Inflammatory macrophage treated with lipopolysaccharide for 4 hours (primary cell): Measurements from ENCODE around the gene DALRD3.
A peak's percentile ranks its signal among the peaks of the same experiment; 100 is the strongest.

Experiments
- DNase-seq: peaks from one replicate; pipeline ENCODE4 v3.0.0-alpha.2; 2020

DALRD3 gene, protein sequence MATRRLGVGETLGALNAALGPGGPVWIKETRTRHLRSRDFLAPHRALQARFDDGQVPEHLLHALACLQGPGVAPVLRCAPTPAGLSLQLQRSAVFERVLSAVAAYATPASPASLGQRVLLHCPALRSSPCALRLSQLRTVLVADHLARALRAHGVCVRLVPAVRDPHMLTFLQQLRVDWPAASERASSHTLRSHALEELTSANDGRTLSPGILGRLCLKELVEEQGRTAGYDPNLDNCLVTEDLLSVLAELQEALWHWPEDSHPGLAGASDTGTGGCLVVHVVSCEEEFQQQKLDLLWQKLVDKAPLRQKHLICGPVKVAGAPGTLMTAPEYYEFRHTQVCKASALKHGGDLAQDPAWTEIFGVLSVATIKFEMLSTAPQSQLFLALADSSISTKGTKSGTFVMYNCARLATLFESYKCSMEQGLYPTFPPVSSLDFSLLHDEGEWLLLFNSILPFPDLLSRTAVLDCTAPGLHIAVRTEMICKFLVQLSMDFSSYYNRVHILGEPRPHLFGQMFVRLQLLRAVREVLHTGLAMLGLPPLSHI

DNA sequence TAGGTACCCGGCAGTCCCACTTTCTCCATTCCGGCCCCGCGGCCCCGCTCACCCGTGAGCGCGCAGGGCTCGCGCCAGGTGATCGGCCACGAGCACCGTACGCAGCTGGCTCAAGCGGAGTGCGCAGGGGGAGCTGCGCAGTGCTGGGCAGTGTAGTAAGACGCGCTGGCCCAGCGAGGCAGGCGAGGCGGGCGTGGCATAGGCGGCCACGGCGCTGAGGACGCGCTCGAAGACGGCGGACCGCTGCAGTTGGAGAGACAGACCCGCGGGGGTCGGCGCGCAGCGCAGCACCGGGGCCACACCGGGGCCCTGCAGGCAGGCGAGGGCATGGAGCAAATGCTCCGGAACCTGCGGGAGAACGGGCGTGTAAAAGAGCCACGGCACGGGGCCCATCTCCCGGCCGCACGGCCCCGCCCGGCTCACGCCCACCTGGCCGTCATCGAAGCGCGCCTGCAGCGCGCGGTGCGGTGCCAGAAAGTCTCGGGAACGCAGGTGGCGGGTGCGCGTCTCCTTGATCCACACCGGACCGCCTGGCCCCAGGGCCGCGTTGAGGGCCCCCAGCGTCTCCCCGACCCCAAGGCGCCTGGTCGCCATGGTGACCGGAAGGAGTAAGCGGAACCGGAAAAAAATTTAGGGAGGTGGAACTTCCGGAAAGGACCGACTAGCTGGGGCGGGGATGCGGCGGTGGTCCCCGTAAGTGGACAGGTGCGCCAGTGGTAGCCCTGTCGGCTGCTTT lies at the start of gene DALRD3:
Gene DALRD3, minus strand, starts transcription at position 610 of the 736 bp plus-strand sequence. Its CDS starts 16 bp downstream, at position 594.
- DNase-seq: peak; percentile 54

DNA sequence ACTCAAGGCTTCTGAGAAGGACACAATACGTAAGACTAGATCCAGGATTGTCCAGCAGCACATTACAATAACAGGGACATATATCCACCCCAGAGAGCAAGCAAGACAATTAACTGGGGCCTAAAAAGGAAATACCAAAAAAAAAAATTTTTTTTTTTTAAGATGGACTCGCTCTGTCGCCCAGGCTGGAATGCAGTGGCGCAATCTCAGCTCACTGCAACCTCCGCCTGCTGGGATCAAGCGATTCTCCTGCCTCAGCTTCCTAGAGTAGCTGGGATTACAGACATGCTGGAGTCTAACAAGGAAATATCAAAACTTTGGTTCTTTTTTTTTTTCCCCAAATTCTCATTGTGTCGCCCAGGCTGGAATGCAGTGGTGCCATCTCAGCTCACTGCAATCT lies 39.6 kb upstream of the DALRD3 start:
- DNase-seq: no peak

DNA sequence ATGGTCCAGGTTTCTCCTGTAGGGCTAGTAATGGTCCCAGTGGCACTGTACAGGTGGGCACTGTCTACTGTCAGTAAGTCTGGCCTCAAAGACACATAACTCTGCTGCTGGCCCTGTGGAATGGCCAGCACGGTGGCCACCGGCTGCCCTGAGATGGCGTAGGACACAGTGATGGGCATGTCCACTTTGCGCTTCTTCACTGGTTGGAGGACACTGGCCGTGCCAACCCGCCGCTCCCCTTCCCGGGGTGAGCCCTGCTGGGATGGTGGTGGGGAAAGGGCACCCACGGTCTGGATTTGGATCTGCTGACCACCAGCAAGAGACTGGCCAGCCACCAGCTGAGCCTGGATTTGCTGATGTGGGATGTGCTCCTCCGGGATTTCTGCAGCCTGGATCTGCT lies 38.9 kb upstream of the DALRD3 start:
- DNase-seq: no peak

DNA sequence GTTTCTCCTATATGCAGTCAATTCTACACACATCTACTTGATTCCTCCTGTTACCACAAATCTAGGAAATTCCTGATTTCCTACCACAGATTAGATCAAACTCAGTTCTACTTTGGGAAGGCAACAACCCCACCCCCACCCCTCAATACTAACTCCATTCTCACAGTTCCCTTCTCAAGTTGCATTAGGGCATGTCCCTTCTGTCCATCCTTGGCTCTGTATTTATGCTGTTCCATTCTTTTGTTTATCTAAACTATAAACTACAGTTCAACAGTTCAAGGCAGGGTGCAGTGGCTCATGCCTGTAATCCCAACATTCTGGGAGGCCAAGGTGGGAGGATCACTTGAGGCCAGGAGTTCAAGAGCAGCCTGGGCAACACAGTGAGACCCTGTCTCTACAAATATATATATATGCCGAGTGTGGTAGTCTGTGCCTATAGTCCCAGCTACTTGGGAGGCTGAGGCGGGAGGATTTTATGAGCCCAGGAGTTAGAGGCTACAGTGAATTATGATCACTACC lies 36.0 kb upstream of the DALRD3 start:
- DNase-seq: no peak

DNA sequence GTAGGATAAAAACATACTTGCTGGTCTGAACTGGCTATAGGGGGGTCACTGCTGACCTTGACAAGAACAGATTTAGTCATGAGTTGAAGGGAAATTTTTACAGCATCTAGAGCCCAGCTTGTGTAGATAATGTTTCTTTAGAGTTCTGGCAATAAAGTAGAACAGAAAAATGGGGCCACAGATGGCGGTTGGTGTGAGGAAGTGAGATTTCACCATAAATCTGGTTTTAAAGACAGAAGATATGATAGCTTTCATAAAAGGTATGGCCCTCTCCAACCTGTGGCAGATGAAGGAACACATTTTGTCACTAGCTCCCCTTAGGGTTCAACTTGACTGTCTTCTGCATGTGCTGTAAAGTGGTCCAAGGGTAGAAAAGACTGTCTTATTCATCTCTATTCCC lies 35.2 kb upstream of the DALRD3 start:
- no peak for DNase-seq

DNA sequence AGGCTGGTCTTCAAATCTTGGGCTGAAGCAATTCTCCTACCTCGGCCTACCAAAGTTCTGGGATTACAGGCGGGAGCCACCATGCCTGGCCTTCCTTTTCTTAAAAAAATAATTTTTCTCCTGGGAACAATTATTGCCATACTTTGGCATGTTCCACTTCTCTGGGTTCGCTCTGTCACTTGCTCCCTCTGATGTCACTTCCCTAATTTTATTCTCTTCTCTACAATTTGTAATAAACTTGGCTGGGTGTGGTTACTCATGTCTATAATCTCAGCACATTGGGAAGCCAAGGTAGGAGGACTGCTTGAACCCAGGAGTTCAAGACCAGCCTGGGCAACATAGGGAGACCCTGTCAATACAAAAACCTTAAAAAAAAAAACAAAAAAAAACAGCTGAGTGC lies 16.9 kb upstream of the DALRD3 start:
- DNase-seq: peak; percentile 83

DNA sequence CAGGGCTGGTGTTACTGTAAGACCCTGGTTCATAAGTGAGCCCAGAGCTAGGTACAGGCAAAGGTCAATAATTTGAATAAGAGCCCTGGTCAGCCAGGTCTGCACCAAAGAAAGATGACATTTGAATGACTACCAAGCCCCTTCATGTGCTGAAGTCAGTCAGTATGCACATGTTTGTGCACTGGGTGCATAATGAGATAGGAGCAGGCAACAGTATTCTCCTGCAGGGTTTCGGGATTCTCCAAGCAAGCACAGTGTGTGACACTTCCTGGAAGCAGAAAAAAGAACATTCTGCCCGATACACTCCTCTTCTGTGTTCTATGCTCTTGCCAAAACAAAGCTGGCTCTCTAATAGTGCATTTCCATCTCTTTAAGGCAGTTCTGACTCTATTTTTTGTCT lies 16.3 kb upstream of the DALRD3 start:
- no peak for DNase-seq

DNA sequence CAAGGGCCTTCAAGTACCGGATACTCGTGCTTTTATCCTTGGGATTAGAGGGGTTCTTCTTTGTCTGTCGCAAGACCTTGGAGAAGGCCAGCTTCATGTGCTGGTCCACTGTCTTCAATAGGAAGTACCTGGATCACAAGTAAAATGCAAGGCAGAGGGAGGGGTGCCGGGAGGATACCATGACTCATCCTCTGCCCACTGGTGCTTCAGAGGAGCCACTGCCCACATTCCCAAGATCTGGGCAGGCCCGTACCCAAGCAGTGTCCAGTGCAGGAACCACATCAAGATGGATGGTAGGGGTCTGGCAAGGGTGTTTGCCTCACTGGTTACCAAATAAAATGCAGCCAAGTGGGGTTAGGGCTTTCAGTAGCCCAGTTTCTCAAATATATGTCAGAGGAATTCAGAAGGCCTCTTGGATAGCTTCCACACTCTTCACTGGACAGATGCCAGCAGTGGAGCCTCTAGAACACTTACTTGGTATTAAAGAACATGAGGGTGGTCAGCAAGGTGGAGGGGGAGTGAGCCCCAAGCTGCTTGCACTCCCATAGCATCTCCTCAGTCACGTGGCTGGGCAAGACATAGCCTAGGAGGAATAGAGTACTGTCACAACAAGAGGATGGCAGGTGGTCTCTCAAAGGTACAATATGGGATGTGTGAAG lies 14.4 kb upstream of the DALRD3 start:
- no peak for DNase-seq

DNA sequence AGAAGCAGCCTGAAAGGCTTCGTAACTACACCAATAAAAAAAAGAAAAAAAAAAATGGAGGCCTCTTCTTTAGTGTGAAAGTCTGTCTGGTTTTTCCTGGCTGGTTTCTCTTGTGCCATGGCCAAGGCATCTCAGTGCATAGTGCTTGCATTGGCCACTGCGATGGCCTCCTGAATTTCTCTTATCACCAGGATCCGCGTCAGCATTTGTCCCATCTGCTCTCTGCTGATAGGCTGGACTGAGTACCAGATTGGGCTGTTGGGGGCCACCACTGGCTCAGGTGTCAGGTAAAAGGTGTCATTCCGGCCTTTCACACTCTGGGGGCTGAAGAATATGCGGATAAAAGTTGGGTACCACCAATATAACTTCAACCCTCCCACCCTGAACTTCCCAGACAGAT lies 11.9 kb upstream of the DALRD3 start:
- no peak for DNase-seq

DNA sequence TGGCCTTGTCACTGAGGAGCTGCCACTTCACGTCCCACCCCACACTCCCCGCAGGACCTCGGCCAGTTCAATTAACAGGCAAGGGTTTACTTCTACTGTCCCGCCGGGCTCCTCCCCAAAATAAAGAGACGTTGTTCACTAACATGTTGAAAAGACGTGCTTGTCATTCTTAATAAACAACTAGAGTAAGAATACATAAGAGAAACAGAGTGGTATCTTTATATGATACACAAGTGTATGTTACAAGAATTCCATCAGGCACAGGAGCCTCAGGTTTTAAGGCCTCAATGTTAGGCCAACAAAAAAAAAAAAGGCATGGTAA lies 11.1 kb upstream of the DALRD3 start:
- no peak for DNase-seq

DNA sequence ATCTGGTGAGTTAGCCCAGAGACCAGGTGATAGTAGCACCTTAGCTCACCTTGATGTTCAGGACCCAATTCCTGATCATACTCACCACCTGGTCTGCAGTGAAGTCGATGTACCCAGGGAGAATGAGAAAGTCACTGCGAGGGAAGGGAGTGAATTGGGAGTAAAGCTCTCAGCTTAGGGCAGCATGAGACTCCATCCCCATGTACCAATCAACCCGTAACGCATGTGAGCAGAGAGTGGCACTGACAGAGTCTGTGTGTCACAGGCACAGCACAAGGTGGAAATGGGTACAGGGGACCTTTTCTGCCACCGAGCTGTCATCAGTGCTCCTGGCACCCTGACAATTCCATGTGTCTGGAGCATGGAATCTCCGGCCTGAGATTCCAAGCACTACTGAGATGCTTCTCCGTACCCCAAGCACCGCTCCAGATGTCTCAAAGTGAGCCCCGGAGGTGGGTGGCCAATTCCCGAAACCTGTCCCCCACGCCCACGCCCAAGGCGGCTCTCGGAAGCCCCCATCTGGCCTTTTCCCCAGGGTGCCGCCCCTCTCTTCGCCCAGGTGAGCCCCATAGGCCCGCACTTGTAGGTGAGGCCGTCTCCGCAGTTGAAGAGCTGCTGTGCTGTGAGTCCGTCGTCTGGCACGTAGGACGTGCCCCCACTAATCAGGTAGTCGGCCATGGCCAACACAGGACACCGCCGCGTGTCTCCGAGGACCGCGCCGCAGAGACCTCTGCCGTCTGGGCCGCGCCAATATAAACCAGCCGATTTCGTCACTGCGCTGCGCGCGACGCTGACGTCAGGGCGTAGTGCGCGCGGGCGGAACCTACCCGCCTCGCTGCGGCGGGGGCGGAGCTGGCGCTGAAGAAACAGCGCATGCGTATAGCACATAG lies 10.5 kb upstream of the DALRD3 start, which contains the start of gene IMPDH2:
Gene IMPDH2, minus strand, starts transcription at position 726 of the 890 bp plus-strand sequence. Its CDS starts 48 bp downstream, at position 678.
- peak; percentile 97 for DNase-seq

DNA sequence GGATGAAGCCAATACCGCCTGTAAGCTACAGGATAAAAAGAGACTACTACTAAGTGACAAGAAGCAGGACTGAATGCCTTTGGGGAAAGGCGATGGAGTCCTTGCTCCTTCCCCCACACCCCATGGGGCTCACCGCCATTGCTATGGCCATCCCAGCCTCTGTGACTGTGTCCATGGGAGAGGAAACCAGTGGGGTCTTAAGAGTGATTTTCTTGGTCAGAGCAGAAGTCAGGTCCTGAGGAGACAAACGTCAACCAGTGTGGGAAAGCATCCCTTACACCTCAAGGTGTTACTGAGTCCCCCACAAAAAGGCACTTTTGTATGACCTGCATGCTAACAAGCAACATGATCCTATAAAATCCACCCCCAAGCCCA lies 9.9 kb upstream of the DALRD3 start:
- DNase-seq: no peak

DNA sequence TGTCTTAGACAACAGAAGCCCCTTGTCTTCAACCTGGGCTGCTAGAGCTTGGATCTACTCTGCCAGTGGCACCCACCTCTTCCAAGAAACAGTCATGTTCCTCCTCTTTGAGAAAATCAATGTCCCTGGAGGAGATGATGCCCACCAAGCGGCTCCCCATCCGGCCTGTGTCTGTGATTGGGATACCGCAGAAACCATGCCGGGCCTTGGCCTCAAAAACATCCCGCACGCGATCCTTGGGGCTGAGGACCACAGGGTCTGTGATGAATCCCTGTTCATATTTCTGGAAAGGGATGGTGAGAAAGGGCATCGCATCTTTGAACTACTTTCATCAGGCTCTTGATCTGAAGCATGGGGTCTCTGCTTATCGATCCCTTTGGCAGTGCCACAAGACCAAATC lies 9.3 kb upstream of the DALRD3 start:
- no peak for DNase-seq

DNA sequence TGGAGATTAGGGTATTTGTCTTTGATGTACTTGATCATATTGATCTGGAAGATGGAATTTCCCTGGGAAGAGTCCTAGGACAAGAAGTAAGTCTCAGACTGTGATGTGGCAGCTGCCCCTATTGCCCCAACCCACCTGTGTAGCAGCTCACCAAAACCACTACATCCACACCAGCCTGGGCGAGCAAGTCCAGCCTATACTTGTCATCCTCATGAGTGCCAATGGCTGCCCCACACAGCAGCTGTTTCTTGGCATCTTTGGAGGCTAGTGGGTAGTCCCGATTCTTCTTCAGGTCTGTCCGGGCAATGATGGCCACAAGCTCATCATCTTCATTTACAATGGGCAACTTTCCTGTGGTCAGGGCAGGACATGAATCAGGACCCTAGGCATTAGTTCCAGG lies 8.2 kb upstream of the DALRD3 start:
- DNase-seq: no peak

DNA sequence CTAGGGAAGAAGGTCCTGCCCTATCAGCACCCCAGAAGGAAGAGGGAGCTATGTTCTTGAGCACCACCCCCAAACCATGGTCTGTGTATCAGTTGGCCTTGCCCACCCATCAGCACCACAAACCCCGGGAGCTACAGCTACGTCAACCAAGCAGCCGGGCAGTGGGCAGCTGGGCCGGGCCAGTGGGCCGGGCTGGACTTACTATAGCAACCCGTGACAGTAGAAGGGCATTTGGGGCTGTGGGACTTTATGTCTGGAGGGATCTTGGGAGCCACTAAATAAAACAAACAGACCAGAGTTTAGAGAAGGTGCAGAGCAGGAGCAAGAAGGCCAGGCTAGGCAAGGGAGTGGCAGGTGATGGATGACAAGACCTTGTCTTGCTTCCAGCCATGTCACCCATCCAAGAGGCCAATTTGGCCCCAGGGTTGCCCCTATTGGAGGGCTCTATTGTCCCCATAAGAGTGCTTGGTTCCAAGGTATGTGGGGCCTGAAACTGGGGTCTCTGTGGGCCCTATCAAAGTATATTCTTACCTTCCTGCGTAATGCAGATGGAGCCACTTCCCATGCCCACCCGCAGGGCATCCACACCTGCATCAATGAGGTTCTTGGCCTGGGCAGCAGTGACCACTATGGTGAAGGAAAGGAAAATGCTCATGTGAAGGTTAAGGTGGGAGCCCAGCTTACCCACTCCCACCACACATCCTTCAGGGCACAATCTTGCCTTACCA lies 7.6 kb upstream of the DALRD3 start:
- DNase-seq: no peak

DNA sequence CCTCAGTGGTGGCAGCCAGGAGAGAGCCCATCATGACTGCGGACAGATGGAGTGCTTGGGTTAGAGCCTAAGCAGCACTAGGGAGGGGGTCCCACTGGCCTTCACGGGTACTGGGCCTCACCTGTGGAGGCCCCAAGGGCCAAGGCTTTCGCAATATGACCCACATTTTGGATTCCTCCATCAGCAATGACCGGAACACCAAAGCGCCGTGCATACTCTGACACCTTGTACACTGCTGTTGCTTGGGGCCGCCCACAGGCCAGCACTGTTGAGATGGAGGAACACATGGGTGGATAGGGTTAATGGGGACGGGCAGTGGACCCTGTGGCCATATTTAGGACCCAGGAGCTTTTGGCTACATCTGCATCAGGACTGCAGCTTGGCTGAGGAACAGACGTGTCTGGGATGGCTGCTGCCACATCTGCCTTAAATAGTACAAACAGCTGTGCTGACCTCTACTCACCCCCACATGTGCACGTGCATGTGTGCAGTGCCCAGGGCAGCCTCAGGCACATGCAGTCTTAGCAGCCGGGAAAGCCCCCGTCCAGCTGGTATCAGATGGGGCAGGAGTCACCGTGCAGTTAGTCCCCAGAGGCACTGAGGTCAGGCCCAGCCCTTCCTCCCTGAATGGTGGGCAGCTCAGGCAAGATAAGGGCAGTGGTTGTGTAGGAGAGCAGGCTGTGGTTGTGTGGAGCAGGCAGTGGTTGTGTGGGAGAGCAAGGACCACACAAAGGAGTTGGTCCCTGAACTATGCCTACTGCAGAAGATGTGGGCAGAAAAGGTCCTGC lies 6.8 kb upstream of the DALRD3 start:
- no peak for DNase-seq

DNA sequence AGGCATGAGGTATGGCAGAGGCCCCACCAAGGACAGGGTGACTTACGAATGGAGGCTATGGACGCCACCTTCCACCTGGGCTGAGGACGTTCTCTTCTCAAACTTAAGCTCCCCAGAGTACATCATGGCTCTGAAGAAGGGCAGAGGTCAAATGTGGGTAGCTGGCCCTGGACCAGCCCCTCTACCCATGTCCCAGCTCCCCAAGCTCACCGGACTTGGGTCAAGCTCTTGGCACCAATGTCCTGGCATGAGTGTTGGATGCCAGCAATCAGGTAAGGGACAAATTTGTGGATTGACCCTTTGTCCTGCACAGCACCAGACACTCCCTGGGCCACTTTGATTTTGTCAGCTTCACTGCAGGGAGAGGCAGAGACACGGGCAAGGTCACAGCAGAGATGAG lies 6.1 kb upstream of the DALRD3 start:
- DNase-seq: no peak

DNA sequence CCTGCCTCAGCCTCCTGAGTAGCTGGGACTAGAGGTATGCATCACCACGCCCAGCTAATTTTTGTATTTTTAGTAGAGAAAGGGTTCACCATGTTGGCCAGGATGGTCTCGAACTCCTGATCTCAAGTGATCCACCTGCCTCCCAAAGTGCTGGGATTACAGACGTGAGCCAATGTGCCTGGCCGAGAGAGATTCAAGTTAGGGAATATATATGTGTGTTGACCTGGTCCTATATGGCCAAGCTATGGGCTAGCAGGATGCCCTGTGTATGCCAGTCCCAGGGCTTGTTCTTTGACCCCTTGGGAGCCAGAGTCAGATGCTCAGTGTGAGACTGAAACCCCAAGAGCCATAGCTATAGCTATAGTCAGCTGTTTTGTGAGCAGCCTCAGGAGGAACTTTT lies 5.4 kb upstream of the DALRD3 start:
- DNase-seq: no peak

DNA sequence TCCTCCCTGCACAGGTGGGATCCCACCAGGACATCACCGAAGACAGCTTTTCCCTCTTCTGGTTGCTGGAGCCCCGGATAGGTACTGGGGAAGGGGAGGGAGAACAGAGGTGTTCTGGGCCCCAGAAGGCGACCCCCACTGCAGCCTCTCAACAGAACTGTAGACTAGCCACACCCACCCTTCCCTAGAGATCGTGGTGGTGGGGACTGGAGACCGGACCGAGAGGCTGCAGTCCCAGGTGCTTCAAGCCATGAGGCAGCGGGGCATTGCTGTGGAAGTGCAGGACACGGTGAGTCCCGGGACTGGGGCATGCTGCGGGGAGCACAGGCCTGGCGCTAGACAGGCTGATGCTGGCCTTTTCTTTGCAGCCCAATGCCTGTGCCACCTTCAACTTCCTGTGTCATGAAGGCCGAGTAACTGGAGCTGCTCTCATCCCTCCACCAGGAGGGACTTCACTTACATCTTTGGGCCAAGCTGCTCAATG lies 4.3 kb upstream of the DALRD3 start:
- DNase-seq: no peak

DNA sequence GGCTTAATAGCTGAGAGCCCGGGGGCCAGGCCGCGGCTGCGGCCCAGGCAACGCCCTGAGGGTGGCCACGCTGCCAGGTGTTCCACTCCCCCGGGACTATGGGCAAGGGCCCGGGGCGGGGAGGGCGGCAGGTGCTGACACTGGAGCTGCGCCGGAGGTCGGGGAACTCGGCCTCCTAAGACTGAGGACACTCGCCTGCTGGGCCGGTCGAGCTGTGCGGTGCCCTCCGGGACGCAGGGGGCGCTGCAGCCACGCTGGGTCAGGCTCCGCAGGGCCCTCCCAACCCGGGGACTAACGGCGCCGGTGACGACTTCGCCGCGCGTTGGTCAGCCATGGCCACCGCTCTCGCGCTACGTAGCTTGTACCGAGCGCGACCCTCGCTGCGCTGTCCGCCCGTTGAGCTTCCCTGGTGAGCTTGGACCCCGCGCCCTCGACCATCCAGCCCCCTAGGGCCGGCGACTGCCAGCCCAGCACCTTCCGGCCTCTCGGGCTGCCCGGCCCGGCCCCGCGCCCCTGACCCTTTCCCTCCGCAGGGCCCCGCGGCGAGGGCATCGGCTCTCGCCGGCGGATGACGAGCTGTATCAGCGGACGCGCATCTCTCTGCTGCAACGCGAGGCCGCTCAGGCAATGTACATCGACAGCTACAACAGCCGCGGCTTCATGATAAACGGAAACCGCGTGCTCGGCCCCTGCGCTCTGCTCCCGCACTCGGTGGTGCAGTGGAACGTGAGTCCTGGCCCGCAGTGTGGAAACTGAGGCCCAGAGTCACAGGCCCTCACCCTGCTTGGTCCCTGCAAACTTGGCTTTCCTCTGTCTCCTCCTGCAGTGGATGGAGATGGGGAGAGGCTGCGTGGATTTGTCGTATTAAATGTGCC lies 3.7 kb upstream of the DALRD3 start, which contains the start of gene NDUFAF3:
Gene NDUFAF3, plus strand, starts transcription at position 309 of the 875 bp plus-strand sequence. Its CDS starts 24 bp downstream, at position 333.
- peak; percentile 92 for DNase-seq
